HG03108 (cell line): ENCODE results near the gene TANGO6.
"Not testable (repeated sequence)": the region's sequence is repeated elsewhere in the genome, so short reads cannot be mapped to it uniquely, and the experiment has no call there.

ENCODE experiments used
- ATAC-seq: cut with Tn5 transposase; IDR thresholded peaks from one replicate; pipeline ENCODE4 v1.9.1; 2021; ENCODE audit warnings: moderate library complexity; ENCODE audit not compliant: unreplicated experiment

TANGO6 gene

GRCh38 chr16:68960910-68961309, 117.6 kb downstream of the TANGO6 start:
- no peak for ATAC-seq

DNA sequence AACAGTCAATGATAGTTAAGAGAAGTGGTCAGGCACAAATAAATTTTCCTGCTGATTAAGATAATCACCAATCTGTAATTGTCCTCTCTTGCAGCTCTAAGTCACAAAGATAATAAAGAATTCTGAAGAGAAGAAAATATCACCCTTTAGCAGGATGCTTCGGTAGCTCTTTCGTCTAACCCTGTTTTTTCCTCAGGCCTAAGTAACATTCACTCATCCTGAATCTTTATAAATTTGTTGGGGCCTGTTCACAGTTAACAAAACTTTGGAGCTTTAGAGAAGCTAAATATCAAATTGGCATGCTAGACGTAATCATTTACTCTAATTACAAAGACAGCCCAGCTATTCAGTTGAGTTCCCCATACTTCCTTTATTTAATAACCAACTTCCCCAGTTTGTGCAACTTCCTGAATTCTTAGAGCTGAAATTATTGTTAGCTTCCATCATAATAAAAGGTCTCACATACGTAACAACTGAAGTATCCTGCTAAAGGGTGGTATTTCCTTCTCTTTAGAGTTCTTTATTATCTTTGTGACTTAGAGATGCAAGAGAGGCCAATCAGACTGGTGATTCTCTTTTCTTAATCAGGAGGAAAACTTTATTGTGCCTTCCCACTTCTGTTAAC, 118.6 kb downstream of the TANGO6 start:
- no peak for ATAC-seq

DNA sequence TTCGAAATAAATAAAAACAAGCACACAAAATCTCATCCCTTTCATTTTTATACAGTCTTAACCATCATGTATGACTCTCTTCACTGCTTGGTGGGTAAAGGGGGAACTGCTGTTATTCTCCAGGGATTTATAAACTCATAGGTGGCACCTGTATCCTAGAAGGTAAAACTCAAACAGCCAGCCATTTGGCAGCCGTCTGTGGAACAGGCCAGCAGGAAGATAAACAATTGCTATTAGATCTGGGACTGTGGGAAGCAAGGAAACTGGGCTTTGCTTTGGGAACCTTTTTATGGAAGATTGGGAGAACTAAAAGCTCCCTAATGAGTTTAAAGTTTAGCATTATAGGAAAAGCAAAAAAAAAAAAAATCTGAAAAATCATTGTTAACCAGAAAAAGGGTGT, 126.0 kb downstream of the TANGO6 start:
- ATAC-seq = no peak

DNA sequence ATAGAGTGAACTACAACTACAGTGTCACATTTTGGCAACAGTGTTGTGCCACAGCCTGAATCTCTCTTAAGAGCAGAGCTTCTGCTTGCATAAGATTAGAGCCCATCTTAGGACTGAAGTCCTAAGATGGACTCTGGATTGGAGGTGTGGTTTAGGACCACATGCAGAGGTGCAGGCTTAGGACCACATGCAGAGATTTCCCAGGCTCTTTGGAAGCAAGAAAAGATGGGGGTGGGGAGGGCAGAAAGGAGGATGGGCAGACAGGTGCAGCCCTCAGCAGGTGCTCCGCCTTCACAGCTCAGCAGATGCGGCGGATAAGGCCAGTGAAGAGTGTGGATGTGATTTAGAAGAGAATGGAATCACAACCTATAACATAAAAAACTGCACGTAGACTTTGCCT, 128.7 kb downstream of the TANGO6 start:
- no peak for ATAC-seq

DNA sequence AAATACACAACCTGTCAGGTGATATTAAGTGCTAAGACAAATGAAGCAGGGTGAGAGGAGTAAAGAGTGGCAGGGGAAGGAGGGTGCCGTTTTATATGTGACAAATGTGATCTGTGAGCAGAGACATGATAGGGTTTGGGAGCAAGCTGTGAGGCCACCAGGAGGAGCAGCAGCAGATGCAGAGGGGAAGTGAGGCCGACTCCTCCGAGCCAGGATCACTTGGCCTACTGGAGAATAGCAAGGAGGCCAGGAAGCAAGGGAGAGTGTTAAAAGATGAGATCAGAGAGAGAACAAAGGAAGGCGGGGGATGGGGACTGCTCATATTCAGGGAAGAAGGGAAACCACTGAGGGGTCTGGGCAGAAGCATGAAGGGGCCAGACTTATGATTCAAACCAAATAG, 129.4 kb downstream of the TANGO6 start:
- no peak for ATAC-seq

GRCh38 chr16:68973611-68974120, 130.3 kb downstream of the TANGO6 start:
- ATAC-seq = no peak

GRCh38 chr16:68978303-68978954, 135.1 kb downstream of the TANGO6 start:
- ATAC-seq = no peak

- no peak for ATAC-seq
These were observed 137.5 kb downstream of the TANGO6 start for GRCh38 chr16:68980695-68981315.

DNA sequence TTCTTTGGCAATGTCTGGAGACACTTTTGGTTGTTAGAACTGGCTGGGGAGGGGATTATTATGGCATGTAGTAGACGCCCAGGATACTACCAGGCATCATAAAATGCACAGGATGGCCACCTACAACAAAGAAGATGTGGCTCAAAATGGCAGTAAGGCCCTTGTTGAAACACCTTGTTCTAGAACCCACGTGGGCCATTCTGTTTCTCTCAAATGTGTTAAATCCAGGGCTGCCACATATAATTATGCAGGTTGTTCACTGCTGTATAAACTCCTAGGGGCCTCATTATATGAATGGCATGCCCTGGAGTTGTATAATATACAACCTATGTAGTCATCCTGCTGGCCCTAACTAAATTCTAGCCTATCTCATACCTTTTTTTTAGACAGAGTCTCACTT, 138.6 kb downstream of the TANGO6 start:
- ATAC-seq = no peak

GRCh38 chr16:68984467-68984866, 141.1 kb downstream of the TANGO6 start:
- ATAC-seq = no peak

DNA sequence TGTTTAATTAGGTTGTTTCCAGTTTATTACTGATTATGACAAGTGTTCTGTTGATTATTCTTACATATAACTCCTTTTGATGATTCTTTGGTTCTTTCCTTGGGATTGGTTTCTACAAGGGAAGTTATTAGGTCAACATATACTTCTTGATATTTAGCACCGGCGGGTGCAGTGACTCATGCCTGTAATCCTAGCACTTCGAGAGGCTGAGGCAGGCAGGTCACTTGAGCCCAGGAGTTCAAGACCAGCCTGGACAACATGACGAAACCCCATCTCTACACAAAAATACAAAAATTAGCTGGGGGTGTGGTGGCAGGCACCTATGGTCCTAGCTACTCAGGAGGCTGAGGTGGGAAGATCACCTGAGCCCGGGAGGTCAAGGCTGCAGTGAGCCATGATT, 141.9 kb downstream of the TANGO6 start:
- no peak for ATAC-seq

DNA sequence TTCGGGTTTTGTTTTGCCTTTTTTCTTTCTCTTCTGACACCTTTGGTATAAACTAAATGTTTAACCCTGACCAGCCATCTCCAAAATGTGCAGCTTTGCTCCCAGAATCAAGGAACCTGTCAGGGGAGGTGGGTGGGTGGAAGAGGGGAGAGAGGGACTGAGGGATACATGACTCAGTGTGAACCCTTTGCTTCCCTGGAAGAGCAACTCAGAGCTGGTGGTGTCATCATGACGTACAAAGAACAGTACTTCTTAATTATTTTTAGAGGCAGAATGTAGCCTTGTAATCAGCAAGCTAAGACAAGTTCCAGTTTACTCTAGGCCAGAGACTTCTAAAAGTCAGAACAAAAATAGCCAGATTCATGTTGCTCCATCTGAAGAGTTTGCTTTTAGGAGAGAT, 142.5 kb downstream of the TANGO6 start:
- ATAC-seq = no peak

DNA sequence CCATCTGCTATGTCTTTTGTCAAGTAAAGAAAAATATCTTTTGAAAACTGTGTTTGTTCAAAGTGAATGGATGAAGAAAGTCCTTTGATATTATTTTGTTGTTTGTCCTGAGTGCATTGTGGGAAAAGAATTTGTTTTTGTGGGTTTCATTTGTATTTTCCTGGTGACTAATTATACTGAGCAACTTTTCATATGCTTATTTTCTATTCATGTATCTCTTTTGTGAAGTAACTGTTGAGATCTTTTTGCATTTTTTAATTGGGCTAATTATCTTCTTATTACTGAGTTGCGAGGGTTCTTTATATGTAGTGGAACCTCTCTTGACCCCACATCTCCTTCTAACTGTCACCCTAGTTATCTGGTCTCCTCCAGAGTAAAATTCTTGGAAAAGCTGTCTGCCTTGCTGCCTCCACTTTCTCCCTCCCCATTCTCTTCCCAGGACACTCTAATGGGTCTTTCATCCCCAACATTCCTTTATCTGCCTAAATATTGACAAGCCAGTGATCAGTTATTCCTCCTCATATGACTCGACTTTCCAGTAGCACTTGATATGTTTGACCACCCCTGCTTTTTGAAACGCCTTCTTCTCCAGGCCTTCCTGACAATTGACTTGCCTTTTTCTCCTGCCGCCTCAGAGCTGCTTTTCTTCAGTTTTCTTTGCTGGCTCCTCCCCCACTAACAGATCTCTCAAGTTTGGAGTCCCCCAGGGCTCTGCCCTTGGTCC, 144.6 kb downstream of the TANGO6 start:
- no peak for ATAC-seq

GRCh38 chr16:68990172-68990845, 147.0 kb downstream of the TANGO6 start:
- ATAC-seq = not testable (repeated sequence)

DNA sequence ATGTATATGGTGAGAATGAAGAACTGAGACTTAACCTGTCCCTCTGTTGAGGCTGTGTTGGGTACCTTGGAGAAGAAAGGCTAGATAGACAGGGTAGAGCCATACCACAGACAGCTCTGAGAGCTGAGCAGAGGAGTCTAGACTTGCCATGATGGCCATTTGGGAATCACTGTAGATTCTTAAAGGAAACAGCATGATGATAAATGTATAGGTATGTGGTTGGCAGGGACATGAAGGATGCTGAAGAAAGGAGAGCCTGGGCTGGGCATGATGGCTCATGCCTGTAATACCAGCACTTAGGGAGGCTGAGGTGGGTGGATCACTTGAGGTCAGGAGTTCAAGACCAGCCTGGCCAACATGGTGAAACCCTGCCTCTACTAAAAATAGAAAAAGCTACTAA, 147.7 kb downstream of the TANGO6 start:
- no peak for ATAC-seq

DNA sequence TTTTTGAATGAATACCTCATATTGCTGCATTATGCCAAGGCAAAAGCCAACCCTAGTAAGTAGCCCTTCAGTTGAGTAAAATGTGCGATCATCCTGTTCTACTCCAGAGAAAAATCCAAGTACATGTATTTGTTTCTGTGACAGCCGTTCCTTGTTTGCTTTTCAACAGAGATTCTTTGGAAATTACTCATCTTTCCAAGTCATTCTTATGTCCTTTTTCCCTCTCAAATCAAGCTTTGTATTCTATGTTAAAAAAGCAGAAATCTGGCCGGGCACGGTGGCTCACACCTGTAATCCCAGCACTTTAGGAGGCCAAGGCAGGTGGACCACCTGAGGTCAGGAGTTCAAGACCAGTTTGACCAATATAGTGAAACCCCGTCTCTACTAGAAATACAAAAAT, 149.2 kb downstream of the TANGO6 start:
- no peak for ATAC-seq

- ATAC-seq = no peak
These were observed 150.1 kb downstream of the TANGO6 start for GRCh38 chr16:68993456-68993855.

DNA sequence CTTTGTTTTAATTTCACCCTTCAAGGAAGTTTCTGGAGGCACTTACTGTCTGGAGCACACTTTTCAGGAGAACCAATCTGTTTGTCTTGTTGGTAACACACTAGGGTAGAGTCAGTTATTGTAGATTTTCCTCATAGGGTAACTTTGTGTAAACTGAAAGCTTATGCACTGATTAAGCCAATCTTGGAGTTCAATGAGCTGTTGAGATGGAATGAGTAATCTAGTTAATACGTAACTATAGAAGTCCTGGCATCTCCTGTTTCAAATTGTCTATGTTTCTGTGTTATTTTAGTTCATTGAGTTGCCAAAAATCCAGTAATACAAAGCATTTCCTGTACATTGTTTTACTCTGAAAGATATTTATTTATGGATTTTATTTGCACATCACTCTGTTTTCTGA, 150.6 kb downstream of the TANGO6 start:
- ATAC-seq = no peak

DNA sequence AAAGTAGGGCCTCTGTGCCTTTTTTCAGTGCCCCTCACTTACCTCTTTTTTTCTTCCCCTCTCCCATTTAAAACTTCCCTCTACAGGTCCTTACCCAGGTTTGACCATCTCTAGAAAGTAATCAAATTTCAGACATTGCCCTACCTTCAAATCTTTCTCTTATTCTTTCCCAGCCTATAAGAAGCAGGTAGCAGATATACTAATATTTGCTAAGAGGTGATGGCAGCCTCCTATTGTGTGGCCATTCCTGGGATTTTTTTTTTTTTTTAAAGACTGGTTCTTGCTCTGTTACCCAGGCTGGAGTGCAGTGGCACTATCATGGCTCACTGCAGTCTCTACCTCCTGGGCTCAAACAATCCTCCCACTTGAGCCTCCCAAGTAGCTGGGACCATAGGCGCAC, 151.0 kb downstream of the TANGO6 start:
- ATAC-seq = no peak

GRCh38 chr16:68995011-68995504, 151.7 kb downstream of the TANGO6 start:
- ATAC-seq = no peak

GRCh38 chr16:68997564-68997963, 154.2 kb downstream of the TANGO6 start:
- no peak for ATAC-seq
